ENCODE measurements around the gene ING1.

Gene ING1

DNA sequence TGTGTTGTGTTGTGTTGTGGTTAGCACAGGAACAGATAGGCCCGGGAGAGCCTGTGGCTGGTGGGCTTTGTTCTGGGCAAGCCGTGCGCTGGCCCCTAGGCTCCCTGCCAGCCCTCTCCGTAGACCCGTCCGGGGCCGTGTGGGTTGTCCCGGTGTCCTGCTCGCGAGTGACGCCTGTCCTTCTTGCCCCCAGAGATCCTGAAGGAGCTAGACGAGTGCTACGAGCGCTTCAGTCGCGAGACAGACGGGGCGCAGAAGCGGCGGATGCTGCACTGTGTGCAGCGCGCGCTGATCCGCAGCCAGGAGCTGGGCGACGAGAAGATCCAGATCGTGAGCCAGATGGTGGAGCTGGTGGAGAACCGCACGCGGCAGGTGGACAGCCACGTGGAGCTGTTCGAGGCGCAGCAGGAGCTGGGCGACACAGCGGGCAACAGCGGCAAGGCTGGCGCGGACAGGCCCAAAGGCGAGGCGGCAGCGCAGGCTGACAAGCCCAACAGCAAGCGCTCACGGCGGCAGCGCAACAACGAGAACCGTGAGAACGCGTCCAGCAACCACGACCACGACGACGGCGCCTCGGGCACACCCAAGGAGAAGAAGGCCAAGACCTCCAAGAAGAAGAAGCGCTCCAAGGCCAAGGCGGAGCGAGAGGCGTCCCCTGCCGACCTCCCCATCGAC is 5.7 kb downstream of the ING1 start:
- TF ChIP-seq GATA2 (IDR thresholded peaks at IDR 0.05; ENCODE audit: low read depth, low read length) (no peak), GATA3 (IDR thresholded peaks at IDR 0.05; ENCODE audit: low read depth, low read length) (no peak)

DNA sequence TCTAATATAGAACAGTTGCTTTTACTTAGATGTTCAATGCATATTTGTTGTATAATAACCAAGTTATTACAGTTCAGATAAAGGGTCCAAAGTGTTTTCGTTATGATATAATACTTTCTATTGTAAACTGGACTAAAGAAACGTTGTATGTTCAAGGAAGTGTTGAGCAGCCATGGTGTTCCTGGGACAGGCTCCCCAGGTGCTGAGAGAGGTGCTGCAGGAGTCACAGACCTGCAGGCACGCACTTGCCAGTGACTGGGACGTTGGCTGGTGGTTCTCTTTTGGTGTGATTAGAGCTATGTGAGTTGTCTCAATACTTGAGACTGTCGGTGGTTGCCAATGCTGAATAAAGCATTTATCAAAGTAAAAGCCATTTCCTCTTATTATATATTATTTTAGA is 9.5 kb downstream of the ING1 start:
- TF ChIP-seq GATA2 (IDR thresholded peaks at IDR 0.05; ENCODE audit: low read depth, low read length) (no peak), GATA3 (IDR thresholded peaks at IDR 0.05; ENCODE audit: low read depth, low read length) (no peak)

DNA sequence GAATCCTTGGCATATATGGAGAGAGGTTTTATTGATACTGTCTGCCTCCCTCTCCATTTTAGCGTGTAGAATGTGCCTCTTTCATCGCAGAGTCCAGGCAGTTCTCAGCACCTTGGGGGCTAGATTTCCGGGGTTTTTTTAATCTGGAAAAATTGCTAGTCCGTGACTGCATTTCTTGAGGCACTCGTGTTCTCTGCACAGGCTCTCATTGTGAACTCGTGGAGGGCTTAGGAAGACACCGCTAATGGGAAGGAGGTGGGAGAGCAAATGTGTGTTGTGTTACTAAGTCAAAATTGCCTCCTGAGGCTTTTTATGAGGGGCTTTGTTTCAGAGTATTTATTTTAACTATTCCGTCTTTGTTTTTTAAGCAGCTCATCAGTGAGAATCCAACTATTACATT is 10.1 kb downstream of the ING1 start:
- TF ChIP-seq GATA3 (IDR thresholded peaks at IDR 0.05; ENCODE audit: low read depth, low read length) (no peak), GATA2 (IDR thresholded peaks at IDR 0.05; ENCODE audit: low read depth, low read length) (no peak)

DNA sequence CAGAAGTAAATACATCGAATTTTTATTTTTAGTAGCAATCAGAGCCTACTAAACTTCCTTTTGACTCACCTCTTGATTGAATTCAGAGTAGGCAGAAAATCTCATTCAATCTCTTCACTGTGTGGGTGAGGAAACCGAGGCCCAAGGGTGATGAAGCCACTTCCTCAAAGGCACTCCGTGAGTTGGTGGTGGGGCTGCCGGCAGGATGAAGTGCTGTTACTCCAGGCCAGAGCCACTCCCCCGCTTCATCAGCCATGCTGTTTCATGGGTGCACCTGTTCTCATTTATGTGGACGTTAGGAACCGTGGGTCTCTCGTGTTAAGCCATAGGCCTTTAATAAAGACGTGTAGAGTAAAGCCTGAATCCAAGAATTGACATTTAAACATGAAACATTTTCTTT is 13.2 kb downstream of the ING1 start:
- TF ChIP-seq GATA2 (IDR thresholded peaks at IDR 0.05; ENCODE audit: low read depth, low read length) (no peak), GATA3 (IDR thresholded peaks at IDR 0.05; ENCODE audit: low read depth, low read length) (no peak)

DNA sequence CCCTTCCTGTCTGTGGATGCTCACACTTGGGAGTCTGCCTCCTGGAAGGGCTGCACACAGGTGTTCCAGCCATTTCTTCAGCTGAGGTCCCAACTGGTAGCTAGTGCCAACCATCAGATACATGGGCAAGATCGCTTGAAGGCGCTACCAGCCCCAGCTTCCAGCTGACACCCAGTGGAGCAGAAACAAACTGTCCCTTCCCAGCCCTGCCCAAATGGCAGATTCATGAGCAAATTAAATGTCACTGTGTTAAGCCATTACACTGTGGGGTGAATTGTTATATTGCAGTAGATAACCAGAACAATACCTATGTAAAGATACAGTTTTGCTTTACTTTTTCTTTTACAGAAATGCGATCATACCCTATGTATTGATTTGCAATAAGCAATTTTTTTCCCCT is 17.6 kb downstream of the ING1 start:
- TF ChIP-seq GATA2 (IDR thresholded peaks at IDR 0.05; ENCODE audit: low read depth, low read length) (no peak), GATA3 (IDR thresholded peaks at IDR 0.05; ENCODE audit: low read depth, low read length) (no peak)

DNA sequence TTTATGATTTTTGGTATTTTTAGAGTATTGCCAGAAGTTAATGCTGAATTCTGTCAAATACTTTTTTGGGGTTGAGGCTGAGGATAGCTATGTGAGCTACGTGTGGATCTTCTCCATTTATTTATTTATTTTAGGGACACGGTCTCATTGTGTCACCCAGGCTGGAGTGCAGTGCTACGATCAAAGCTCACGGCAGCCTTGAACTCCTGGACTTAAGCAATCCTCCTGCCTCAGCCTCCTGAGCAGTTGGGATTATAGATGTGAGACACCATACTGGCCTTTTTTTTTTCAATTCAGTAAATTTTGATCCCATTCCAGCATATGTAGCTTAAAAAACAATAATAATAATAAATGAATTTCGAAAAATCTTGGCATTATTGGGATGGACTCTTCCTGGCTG is 21.1 kb downstream of the ING1 start:
- TF ChIP-seq GATA2 (IDR thresholded peaks at IDR 0.05; ENCODE audit: low read depth, low read length) (no peak), GATA3 (IDR thresholded peaks at IDR 0.05; ENCODE audit: low read depth, low read length) (no peak)

DNA sequence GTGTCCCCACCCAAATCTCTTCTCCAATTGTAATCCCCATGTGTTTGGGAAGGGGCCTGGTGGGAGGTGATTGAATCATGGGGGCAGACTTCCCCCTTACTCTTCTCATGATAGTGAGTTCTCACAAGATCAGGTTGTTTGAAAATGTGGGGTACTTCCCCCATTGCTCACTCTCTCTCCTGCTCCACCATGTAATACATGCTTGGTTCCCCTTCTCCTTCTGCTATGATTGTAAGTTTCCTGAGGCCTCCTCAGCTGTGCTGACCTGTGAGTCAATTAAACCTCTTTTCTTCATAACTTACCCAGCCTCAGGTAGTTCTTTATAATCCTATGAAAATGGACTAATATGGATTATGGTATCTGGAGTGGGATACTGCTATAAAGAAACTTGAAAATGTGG is 24.1 kb downstream of the ING1 start:
- TF ChIP-seq GATA3 (IDR thresholded peaks at IDR 0.05; ENCODE audit: low read depth, low read length), result no peak
- TF ChIP-seq GATA2 (IDR thresholded peaks at IDR 0.05; ENCODE audit: low read depth, low read length), result no peak

DNA sequence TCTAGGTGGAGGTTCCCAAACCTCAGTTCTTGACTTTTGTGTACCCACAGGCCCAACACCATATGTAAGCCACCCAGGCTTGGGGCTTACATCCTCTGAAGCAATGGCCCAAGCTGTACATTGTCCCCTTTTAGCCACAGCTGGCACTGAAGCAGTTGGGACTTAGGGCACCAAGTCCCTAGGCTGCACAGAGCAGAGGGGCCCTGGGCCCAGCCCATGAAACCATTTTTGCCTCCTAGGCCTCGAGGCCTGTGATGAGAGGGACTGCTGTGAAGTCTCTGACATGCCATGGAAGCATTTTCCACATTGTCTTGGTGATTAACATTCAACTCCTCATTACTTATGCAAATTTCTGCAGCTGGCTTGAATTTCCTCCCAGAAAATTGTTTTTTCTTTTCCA is 30.2 kb downstream of the ING1 start:
- no peak for TF ChIP-seq GATA2 (IDR thresholded peaks at IDR 0.05; ENCODE audit: low read depth, low read length)
- no peak for TF ChIP-seq GATA3 (IDR thresholded peaks at IDR 0.05; ENCODE audit: low read depth, low read length)

DNA sequence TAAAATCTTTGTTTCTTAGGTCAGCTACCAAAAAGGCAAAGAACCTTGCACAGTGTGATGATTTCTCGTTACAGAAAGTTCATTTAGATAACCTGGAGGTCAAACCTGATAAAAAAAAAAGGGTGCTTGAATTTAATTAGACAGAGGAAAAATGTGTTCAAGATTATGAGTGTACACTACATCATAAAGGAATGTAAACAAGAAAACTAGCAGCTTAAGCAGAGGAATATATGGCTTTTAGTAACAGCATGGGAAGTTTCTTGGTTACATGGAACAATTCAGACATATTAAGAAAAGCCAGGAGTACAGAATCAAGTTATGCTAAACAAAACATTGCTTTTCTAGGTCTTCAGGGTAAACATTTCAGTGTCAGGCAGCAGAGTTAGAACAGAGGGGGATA is 32.9 kb downstream of the ING1 start:
- TF ChIP-seq GATA2 (IDR thresholded peaks at IDR 0.05; ENCODE audit: low read depth, low read length) (no peak), GATA3 (IDR thresholded peaks at IDR 0.05; ENCODE audit: low read depth, low read length) (no peak)

DNA sequence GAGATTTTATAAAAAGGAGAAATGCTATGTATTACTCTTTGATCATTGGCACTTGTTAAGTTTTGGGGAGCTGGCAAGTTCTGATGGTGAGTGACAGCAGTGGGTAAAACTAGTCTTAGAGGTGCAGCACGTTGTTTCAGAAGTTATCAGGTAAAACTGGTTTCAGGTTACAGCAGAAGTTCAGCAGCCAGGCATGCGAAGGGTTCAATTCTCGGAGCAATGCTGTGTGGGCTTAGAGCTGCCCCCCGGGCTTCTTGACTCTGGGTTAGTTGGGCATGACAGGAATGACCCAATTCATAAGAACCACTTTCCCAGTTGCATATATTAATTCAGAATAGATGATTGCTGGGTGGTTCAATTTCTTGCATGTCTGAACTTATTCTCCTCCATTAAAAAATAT is 34.8 kb downstream of the ING1 start:
- TF ChIP-seq GATA3 (IDR thresholded peaks at IDR 0.05; ENCODE audit: low read depth, low read length) (no peak), GATA2 (IDR thresholded peaks at IDR 0.05; ENCODE audit: low read depth, low read length) (no peak)

DNA sequence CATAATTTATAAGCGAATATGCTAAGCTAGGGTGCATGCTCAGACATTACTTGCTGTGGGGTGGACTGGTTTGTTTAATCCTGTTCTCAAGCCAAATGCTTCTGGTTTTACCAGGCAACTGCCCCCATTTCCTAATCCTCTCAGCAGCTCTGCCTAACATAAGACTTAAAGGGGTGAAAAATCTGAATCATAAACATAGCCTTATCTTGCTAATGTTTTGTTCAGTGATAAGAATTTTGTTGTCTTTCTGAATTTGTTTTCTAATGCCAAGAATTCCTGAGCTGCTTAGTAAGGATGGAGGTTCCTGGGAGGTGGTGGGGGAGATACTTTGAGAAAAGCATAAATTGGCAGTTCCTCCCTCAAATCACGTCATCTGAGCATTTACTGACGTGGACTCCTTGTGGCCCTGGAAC is 42.7 kb downstream of the ING1 start:
- no peak for TF ChIP-seq GATA3 (IDR thresholded peaks at IDR 0.05; ENCODE audit: low read depth, low read length)
- no peak for TF ChIP-seq GATA2 (IDR thresholded peaks at IDR 0.05; ENCODE audit: low read depth, low read length)

DNA sequence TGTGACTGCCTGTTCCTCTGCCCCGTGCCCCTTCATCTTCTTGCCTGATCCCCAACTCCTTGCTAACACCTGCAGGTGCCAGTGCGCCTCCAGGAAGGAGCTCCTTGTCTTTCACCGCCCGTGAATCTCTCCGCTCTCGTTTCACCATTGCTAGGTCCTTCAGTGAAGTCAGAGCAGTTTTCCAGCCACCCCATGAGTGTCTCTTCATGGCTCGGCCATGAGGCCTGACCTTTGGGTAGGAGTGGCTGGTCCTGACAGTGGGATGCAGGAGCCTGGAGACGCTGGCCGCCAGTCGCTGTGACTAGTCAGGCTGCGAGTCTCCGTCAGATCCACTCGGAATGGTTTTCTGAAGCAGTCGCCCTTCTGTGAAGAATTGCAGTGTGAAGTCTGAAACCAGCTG is 43.8 kb downstream of the ING1 start:
- TF ChIP-seq GATA3 (IDR thresholded peaks at IDR 0.05; ENCODE audit: low read depth, low read length) (no peak), GATA2 (IDR thresholded peaks at IDR 0.05; ENCODE audit: low read depth, low read length) (no peak)

DNA sequence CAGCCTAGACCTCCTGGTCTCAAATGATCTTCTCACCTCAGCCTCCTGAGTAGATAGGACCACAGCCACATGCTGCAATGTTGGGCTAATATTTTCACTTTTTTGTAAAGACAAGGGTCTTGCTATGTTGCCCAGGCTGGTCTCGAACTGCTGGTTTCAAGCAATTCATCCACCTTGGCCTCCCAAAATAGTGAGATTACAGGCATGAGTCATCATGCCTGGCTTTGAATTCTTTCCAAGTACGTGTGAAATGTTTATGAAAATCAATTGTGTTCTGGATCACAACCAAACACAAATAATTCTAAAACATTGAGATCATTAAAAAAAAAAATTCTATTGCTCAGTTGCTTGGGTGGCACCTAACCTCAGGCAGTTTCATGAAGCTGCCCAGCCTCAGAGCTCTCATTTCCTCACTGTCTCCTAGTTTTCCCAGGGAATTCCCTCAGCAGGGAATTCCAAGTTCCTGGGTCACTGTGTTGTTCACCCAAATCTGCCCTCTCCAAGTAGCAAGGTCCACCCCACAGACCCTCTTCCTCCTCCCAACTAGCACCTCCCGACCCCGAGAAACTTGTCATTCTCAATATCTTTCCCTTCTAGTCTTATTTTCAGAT is 44.8 kb downstream of the ING1 start:
- TF ChIP-seq GATA3 (IDR thresholded peaks at IDR 0.05; ENCODE audit: low read depth, low read length) (no peak), GATA2 (IDR thresholded peaks at IDR 0.05; ENCODE audit: low read depth, low read length) (no peak)

DNA sequence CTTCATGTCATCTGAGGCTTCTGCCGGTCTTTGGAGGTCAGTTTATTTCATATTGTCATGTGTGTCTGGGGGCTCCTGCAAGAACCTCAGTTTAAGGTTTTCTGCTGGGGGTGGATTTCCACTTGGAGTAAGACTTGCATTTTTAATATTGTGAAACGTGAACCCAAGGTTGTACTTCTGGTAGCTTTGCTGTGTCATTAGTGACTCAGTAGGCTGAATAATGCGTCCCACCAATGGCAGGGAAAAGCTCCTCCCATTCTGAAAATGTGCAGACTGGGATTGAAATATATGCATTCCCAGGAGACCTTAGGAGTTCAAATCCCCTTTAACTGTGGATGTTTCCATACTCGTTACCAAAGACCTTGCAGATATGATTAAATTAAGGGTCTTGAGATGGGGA is 46.2 kb downstream of the ING1 start:
- TF ChIP-seq GATA3 (IDR thresholded peaks at IDR 0.05; ENCODE audit: low read depth, low read length) (no peak), GATA2 (IDR thresholded peaks at IDR 0.05; ENCODE audit: low read depth, low read length) (no peak)

DNA sequence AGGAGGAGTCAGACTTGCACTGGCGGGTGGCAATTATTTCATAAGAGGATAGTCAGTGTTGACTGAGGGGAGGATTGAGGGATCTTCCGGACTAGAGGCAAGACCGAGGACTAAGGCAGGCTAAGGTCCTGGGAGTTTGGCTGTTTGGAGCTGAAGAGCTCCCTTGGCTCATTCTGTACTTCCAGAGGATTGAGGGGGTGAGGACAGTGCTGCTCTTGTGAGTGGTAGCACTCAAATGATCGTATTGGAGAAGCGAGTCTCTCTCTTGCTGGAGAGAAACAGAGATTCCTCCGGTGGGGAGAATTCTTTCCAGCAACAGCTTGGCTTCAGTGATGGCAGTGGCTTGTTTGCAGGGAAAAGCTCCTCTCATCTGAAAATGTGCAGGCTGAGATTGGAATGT is 47.1 kb downstream of the ING1 start:
- TF ChIP-seq GATA3 (IDR thresholded peaks at IDR 0.05; ENCODE audit: low read depth, low read length), result no peak
- no peak for TF ChIP-seq GATA2 (IDR thresholded peaks at IDR 0.05; ENCODE audit: low read depth, low read length)

All from SH-SY5Y (cell line).